Islet of Langerhans (tissue), 1 donor: ENCODE results near the gene FCSK.

Experiments used
- FAIRE-seq: peaks from one replicate; lab custom pipeline; 2011; peaks lifted over from hg19 to GRCh38; lab: Jason Lieb, UNC

Gene FCSK

GRCh38 chr16:70480127-70481105 is 26.0 kb downstream of the FCSK start:
- FAIRE-seq: peak; percentile 24

- FAIRE-seq: no peak
These were observed 27.6 kb downstream of the FCSK start for GRCh38 chr16:70481929-70482536.

- FAIRE-seq: no peak
These were observed 28.2 kb downstream of the FCSK start for GRCh38 chr16:70482624-70483023.

GRCh38 chr16:70483426-70483825 is 29.0 kb downstream of the FCSK start:
- no peak for FAIRE-seq

- no peak for FAIRE-seq
These were observed 30.5 kb downstream of the FCSK start for GRCh38 chr16:70484867-70485266.

GRCh38 chr16:70490261-70490660 is 35.9 kb downstream of the FCSK start:
- peak; percentile 49 for FAIRE-seq

GRCh38 chr16:70493802-70494201 is 39.4 kb downstream of the FCSK start:
- FAIRE-seq: no peak

GRCh38 chr16:70494202-70494770 is 39.9 kb downstream of the FCSK start:
- FAIRE-seq: no peak

GRCh38 chr16:70494777-70495176 is 40.4 kb downstream of the FCSK start:
- FAIRE-seq: no peak

- no peak for FAIRE-seq
These were observed 41.2 kb downstream of the FCSK start for GRCh38 chr16:70495425-70496182.

GRCh38 chr16:70496513-70496912 is 42.1 kb downstream of the FCSK start:
- no peak for FAIRE-seq

GRCh38 chr16:70508752-70509151 is 54.4 kb downstream of the FCSK start:
- no peak for FAIRE-seq

GRCh38 chr16:70510216-70510615 is 55.8 kb downstream of the FCSK start:
- FAIRE-seq: no peak

GRCh38 chr16:70511833-70512232 is 57.4 kb downstream of the FCSK start:
- FAIRE-seq: no peak

- FAIRE-seq: no peak
These were observed 58.1 kb downstream of the FCSK start for GRCh38 chr16:70512456-70512855.

- FAIRE-seq: no peak
These were observed 66.4 kb downstream of the FCSK start for GRCh38 chr16:70520612-70521297.

- FAIRE-seq: no peak
These were observed 68.1 kb downstream of the FCSK start for GRCh38 chr16:70522216-70523075.

GRCh38 chr16:70523076-70523742 is 68.8 kb downstream of the FCSK start, which contains the start of gene COG4:
Gene COG4, minus strand, starts transcription at chr16:70523554. Its CDS starts 11 bp downstream, at chr16:70523543.
- peak; percentile 82 for FAIRE-seq

- FAIRE-seq: no peak
These were observed 69.5 kb downstream of the FCSK start, which contains the start of gene SF3B3 for GRCh38 chr16:70523743-70524398. Gene SF3B3, plus strand, starts transcription at chr16:70523816. Its CDS starts 2,841 bp downstream, at chr16:70526657.
